K562 (cell line): ENCODE results near the gene C2orf81. TPM values are rescaled to one million over a fixed set of nuclear protein-coding genes. Genes with fewer than 3 reads are reported as not detected.

Experiments used
- ATAC-seq: fragments of 200-7000 bp; cut with Tn5 transposase; 3 replicates; pipeline ENCODE4 v1.9.1; 2020; ENCODE audit warnings: moderate library complexity
- BruUV-seq: library from RNA; stranded (reverse); fragments of 400-500 nt; replicated peaks from 2 replicates; lab custom pipeline; 2021; lab: Mats Ljungman, UMichigan
- CTCF ChIA-PET: fragments of 300-600 bp; formaldehyde crosslinking; extraction: SDS; loops from one replicate; lab custom pipeline; 2021; ENCODE audit warnings: low intra/inter-chr PET ratio; lab: Yijun Ruan, JAX
- POLR2A ChIA-PET: fragments of 300-600, 350-650 bp; sonication (Branson Sonifier 250); formaldehyde crosslinking; extraction: SDS; loops from one replicate; lab custom pipeline; 2021; ENCODE audit warnings: antibody characterized with exemption, inconsistent platforms; lab: Yijun Ruan, JAX
- DNase-seq, 4 experiments: peaks; one replicate each; pipeline versions ENCODE4 v3.0.0 to v3.0.0-alpha.2; 2011 to 2018; ENCODE audit warnings: low spot score in 3 of 4, mixed read lengths in 3 of 4; ENCODE audit errors: extremely low read depth in 1 of 4
- FAIRE-seq: peaks from 2 replicates; lab custom pipeline; 2011; peaks lifted over from hg19 to GRCh38; lab: Jason Lieb, UNC
- H2AFZ ChIP-seq: 2 replicates; pipeline ENCODE4 v1.6.0; 2011; ENCODE audit warnings: low read depth, low read length, control low read depth, inconsistent platforms
- H3K27ac ChIP-seq: fragments of 200-600 bp; 3 replicates; pipeline ENCODE4 v1.8.0; 2011; ENCODE audit warnings: low read depth, mild to moderate bottlenecking, control low read depth, inconsistent platforms, low read length, moderate library complexity, mixed read lengths; ENCODE audit errors: extremely low read depth
- H3K27me3 ChIP-seq, 2 experiments: fragments of 300-600 bp in 1 of 2; 2 replicates in 1 of 2; 3 replicates in 1 of 2; pipeline versions ENCODE4 v1.6.0 to v1.8.0; 2011; ENCODE audit warnings: inconsistent platforms in 2 of 2, low read length in 2 of 2, mild to moderate bottlenecking in 1 of 2, mixed read lengths in 1 of 2, moderate library complexity in 1 of 2; ENCODE audit not compliant: control insufficient read depth in 2 of 2, insufficient read depth in 2 of 2
- H3K36me3 ChIP-seq: fragments of 300-600 bp; 3 replicates; pipeline ENCODE4 v1.8.0; 2011; ENCODE audit warnings: mild to moderate bottlenecking, low read length, inconsistent platforms; ENCODE audit not compliant: control insufficient read depth, insufficient read depth
- H3K4me1 ChIP-seq, 2 experiments: fragments of 200-600 bp in 1 of 2; replicated peaks in 1 of 2; 2 replicates in 1 of 2; 3 replicates in 1 of 2; pipeline versions ENCODE4 v1.5.1 to v1.8.0; 2011; ENCODE audit warnings: inconsistent platforms in 2 of 2, low read length in 2 of 2, mild to moderate bottlenecking in 1 of 2, mixed read lengths in 1 of 2, moderate library complexity in 1 of 2; ENCODE audit not compliant: control insufficient read depth in 2 of 2, insufficient read depth in 2 of 2
- H3K4me2 ChIP-seq: 2 replicates; pipeline ENCODE4 v1.6.1; 2011; ENCODE audit warnings: low read length, control low read depth, inconsistent platforms, mixed read lengths; ENCODE audit not compliant: insufficient read depth
- H3K4me3 ChIP-seq: fragments of 200-600 bp; sonication (generic), shearing (Covaris generic); 2 replicates; pipeline ENCODE4 v1.5.1; 2016; ENCODE audit warnings: control low read depth, inconsistent platforms
- H3K79me2 ChIP-seq: fragments of 200-600 bp; 3 replicates; pipeline ENCODE4 v1.8.0; 2011; ENCODE audit warnings: low read length, inconsistent platforms; ENCODE audit not compliant: control insufficient read depth, insufficient read depth
- H3K9ac ChIP-seq, 2 experiments: 2 replicates each; pipeline versions ENCODE4 v1.6.0 to v1.6.1; 2011; ENCODE audit warnings: low read depth in 2 of 2, low read length in 2 of 2, control low read depth in 1 of 2, inconsistent platforms in 1 of 2, mild to moderate bottlenecking in 1 of 2, mixed read lengths in 1 of 2; ENCODE audit not compliant: insufficient read depth in 1 of 2
- H3K9me1 ChIP-seq: one replicate; pipeline ENCODE4 v1.6.0; 2011; ENCODE audit warnings: inconsistent platforms, mild to moderate bottlenecking, low read length, moderate library complexity; ENCODE audit not compliant: control insufficient read depth, insufficient read depth
- H3K9me3 ChIP-seq: replicated peaks from 2 replicates; pipeline ENCODE4 v1.5.1; 2011; ENCODE audit warnings: low read depth, low read length, inconsistent platforms; ENCODE audit not compliant: control insufficient read depth, insufficient read depth
- H4K20me1 ChIP-seq: replicated peaks from 2 replicates; pipeline ENCODE4 v1.6.1; 2011; ENCODE audit warnings: low read length, inconsistent platforms, mixed read lengths; ENCODE audit not compliant: control insufficient read depth, insufficient read depth
- ZKSCAN1 ChIP-seq: fragments of 150-350 bp; IDR thresholded peaks from 2 replicates; pipeline ENCODE4 v1.6.1; 2016; ENCODE audit warnings: low read depth, low read length
- WGBS: fragments of 100-300 bp; shearing (Covaris generic); methylation state at CpG from one replicate; pipeline ENCODE4 v1.1.6; 2016; ENCODE audit warnings: low coverage, mixed read lengths; ENCODE audit not compliant: insufficient coverage; ENCODE audit errors: missing lambda C conversion rate; 5-methylcytosine and 5-hydroxymethylcytosine counted together
- in situ Hi-C: fragments of 300-500 bp; cut with MboI; formaldehyde crosslinking; loops from 4 replicates; pipeline ENCODE4 v1.15.0; 2018; ENCODE audit warnings: inconsistent platforms, mixed read lengths
- intact Hi-C: fragments of 100-400 bp; cut with micrococcal nuclease; formaldehyde crosslinking; loops from 2 replicates; pipeline ENCODE4 v1.14.2; 2022
- polyA plus RNA-seq, 8 experiments: library from polyadenylated mRNA; depleted of rRNA in 4 of 8; stranded (reverse) in 5 of 8; unstranded in 3 of 8; fragments of >200 nt; fragmentation: Nextera tagmentation in 2 of 8; fragmentation: Illumina TruSeq in 1 of 8; extraction: Ambion mirVana in 2 of 8; extraction: Trizol in 1 of 8; gene quantifications; 2 replicates each; pipeline versions ENCODE4 v1.2.1 to v1.2.3, GENCODE V29; 2011 to 2014; ENCODE audit warnings: inconsistent platforms in 1 of 8, missing spikeins in 1 of 8
- total RNA-seq, 7 experiments: library from RNA; depleted of rRNA in 6 of 7; stranded (reverse); fragments of >200 nt in 6 of 7; fragmentation: Illumina TruSeq in 2 of 7; extraction: Trizol in 2 of 7; gene quantifications; 2 replicates each; pipeline versions ENCODE4 v1.2.1 to v1.2.3, GENCODE V29; 2011 to 2021; ENCODE audit warnings: low replicate concordance in 1 of 7
- TF ChIP-seq, protein P1 (sequence below): IDR thresholded peaks from 2 replicates; pipeline ENCODE4 v1.6.1; 2011; ENCODE audit warnings: borderline replicate concordance, low read depth, mild to moderate bottlenecking, moderate library complexity, low read length; ENCODE audit not compliant: insufficient read depth, poor library complexity, severe bottlenecking

Gene C2orf81
- total and polyA plus RNA-seq, 9 of the 15 experiments (the other 6 are each of a cell fraction or from before 2014, with no cell fraction given), result 0.06 TPM; not detected in 8

DNA sequence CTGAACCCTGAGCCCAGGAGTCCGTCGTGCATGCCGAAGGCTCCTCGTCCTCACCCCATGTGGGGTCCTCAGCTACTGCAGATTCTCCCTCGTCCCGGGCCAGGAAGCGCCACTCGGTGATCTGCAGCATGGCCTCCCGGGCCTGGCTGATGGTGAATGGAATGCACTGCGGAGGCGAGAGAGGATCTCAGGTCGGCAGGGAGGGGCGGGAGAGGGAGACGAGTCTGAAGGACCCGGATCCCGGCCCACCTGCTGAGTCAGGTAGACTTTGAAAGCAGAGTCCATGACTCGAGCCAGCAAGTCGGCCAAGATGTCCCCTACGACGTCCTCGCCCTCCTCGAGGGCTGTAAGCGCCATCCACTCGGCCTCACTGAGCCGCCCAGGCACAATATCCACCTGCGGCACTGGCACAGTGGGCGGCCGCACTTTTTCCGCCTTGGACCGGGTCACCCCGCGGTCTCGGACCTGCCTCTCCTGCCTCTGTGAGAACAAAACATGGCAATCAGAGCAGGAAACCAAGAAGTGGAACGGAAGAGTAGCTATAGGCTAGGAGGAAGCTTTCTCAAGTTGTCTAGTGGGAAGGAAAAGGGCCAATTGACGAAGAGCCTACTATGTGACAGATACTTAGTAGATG lies 5.5 kb downstream of the C2orf81 start:
- in situ Hi-C loops, result no loop called here
- H3K27ac ChIP-seq, result no peak overlapping the region
- no peaks in the 10 kb centered on the region for H3K9me1 ChIP-seq
- no peaks in the 10 kb centered on the region for H4K20me1 ChIP-seq
- ATAC-seq, result no peak
- CTCF ChIA-PET, result interaction anchor here (0.6 kb wide), 1 partner anchor 59 kb away, joined by 3 read pairs; no protein-coding TSS in a partner anchor
- peak overlapping the region in 1 of 2 experiments; percentile 67; a peak in 1 of 4 replicates for H3K9ac ChIP-seq
- peaks cover 4 to 22% of the 10 kb centered on the region in 2 experiments; a peak in 4 of 5 replicates for H3K27me3 ChIP-seq
- no TSS peak for BruUV-seq
- WGBS, result 29% methylated on average over 29 of the region's 35 CpGs
- 0 out of 2 replicates have a peak, but pooled peaks have one; percentile 28 for TF ChIP-seq ZKSCAN1
- TF ChIP-seq, protein P1, sequence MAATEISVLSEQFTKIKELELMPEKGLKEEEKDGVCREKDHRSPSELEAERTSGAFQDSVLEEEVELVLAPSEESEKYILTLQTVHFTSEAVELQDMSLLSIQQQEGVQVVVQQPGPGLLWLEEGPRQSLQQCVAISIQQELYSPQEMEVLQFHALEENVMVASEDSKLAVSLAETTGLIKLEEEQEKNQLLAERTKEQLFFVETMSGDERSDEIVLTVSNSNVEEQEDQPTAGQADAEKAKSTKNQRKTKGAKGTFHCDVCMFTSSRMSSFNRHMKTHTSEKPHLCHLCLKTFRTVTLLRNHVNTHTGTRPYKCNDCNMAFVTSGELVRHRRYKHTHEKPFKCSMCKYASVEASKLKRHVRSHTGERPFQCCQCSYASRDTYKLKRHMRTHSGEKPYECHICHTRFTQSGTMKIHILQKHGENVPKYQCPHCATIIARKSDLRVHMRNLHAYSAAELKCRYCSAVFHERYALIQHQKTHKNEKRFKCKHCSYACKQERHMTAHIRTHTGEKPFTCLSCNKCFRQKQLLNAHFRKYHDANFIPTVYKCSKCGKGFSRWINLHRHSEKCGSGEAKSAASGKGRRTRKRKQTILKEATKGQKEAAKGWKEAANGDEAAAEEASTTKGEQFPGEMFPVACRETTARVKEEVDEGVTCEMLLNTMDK, result no peak
- TF ChIP-seq, all 486 proteins: peak for 1
- no peak for DNase-seq
- H3K4me3 ChIP-seq, result no peak overlapping the region
- intact Hi-C loops, result loop anchor here (1.0 kb wide), 1 partner anchor 116 kb away; no protein-coding TSS in a partner anchor
- H3K4me2 ChIP-seq, result no peak overlapping the region
- POLR2A ChIA-PET, result no interaction called here
- FAIRE-seq, result no peak
- H2AFZ ChIP-seq, result peak overlapping the region; percentile 28; the same call in 1 of the 2 replicates
- H3K79me2 ChIP-seq, result no peaks in the 10 kb centered on the region
- peaks cover 3 to 30% of the 10 kb centered on the region in 2 experiments; a peak in 3 of 5 replicates for H3K4me1 ChIP-seq
- H3K36me3 ChIP-seq, result no peaks in the 10 kb centered on the region
- H3K9me3 ChIP-seq, result no peaks in the 10 kb centered on the region
